Fibroblast of gingiva (primary cell): Measurements from ENCODE around the gene OR2S2.

Experiments used
- DNase-seq: peaks from one replicate; pipeline ENCODE4 v3.0.0-alpha.2; 2011; ENCODE audit warnings: low read depth

OR2S2 gene

DNA sequence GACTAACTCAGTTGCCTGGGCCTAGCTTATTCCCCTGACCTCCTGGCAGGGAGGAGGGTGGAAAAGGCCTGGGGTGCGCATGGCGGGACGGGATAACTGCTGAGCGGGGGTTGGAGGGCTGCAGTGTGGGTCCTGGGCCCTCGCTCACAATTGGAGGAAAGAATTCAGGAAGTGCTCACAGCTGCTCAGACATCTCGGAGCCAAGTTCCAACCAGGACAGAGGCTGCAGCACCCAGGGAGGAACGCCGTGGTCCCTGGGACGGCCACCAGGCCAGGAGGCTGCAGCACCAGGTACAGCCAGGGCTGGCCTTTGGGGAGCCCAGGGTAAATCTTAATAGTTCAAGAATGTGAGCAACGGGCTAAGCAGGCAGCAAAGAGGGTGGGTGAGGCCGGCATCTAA, 48.7 kb downstream of the OR2S2 start, which contains the start of gene SPAAR:
SPAAR (plus strand) TSS at position 217 of the 400 bp plus-strand sequence. CDS start 974 bp downstream, outside the sequence.
- no peak for DNase-seq

- DNase-seq, result peak; percentile 48
Observed at GRCh38 chr9:35908504-35909125, 49.3 kb downstream of the OR2S2 start.

GRCh38 chr9:35907711-35908503, 50.0 kb downstream of the OR2S2 start:
- peak; percentile 92 for DNase-seq
